B cell (primary cell): ENCODE measurements around the gene RTN4IP1. TPM values are rescaled to one million over a fixed set of nuclear protein-coding genes. Genes with fewer than 3 reads are reported as not detected.
A peak's percentile ranks its signal among the peaks of the same experiment; 100 is the strongest.

Experiments
- ATAC-seq: fragments of 200-7000 bp; cut with Tn5 transposase; one replicate; pipeline ENCODE4 v1.10.0; 2021; ENCODE audit warnings: low read depth, mild to moderate bottlenecking, moderate number of reproducible peaks, moderate library complexity
- CTCF ChIA-PET: fragments of 350-600 bp; sonication (Branson Sonifier 250); formaldehyde crosslinking; loops from one replicate; lab custom pipeline; 2021; ENCODE audit warnings: antibody characterized with exemption, inconsistent platforms; lab: Charles Lee
- POLR2A ChIA-PET: fragments of 350-600 bp; sonication (Branson Sonifier 250); formaldehyde crosslinking; loops from one replicate; lab custom pipeline; 2021; ENCODE audit warnings: antibody characterized with exemption; lab: Charles Lee
- DNase-seq: peaks from one replicate; pipeline ENCODE4 v3.0.0; 2013
- H2AFZ ChIP-seq: 2 replicates; pipeline ENCODE4 v1.6.1; 2012; ENCODE audit warnings: mild to moderate bottlenecking, low read depth, low read length; ENCODE audit not compliant: insufficient read depth, poor library complexity, severe bottlenecking
- H3K27ac ChIP-seq, 2 donors: 1 replicate in 1 of 2; 2 replicates in 1 of 2; pipeline ENCODE4 v1.5.1; 2012 to 2013; ENCODE audit warnings: low read length in 2 of 2, mild to moderate bottlenecking in 2 of 2, moderate library complexity in 1 of 2
- H3K27me3 ChIP-seq, 4 experiments: fragments of 200-600 bp in 1 of 4; sonication (generic) in 1 of 4; replicated peaks in 1 of 4; 1 replicate in 2 of 4; 2 replicates in 2 of 4; pipeline versions ENCODE4 v1.6.1 to v1.7.0; 2013 to 2016; ENCODE audit warnings: low read length in 3 of 4, mild to moderate bottlenecking in 2 of 4, mixed read lengths in 1 of 4, moderate library complexity in 1 of 4; ENCODE audit not compliant: insufficient read depth in 4 of 4, control insufficient read depth in 3 of 4; ENCODE audit errors: control extremely low read depth in 1 of 4
- H3K36me3 ChIP-seq, 2 experiments: replicated peaks in 1 of 2; 1 replicate in 1 of 2; 2 replicates in 1 of 2; pipeline versions ENCODE4 v1.6.1 to v1.7.1; 2013; ENCODE audit warnings: low read length in 1 of 2; ENCODE audit not compliant: insufficient read depth in 2 of 2, control insufficient read depth in 1 of 2; ENCODE audit errors: control extremely low read depth in 1 of 2, extremely low read depth in 1 of 2
- H3K4me1 ChIP-seq, 2 donors: fragments of 200-600 bp in 1 of 2; sonication (generic) in 1 of 2; 1 replicate in 1 of 2; 2 replicates in 1 of 2; pipeline versions ENCODE4 v1.5.1 to v1.6.1; 2013 to 2017; ENCODE audit warnings: low read length in 2 of 2; ENCODE audit not compliant: control insufficient read depth in 2 of 2, insufficient read depth in 2 of 2
- H3K4me2 ChIP-seq: replicated peaks from 2 replicates; pipeline ENCODE3; 2012; ENCODE audit warnings: mild to moderate bottlenecking, low read depth, low read length; ENCODE audit not compliant: poor library complexity, severe bottlenecking
- H3K4me3 ChIP-seq, 5 experiments: fragments of 200-600 bp in 1 of 5; sonication (generic) in 1 of 5; 1 replicate in 3 of 5; 2 replicates in 2 of 5; pipeline versions ENCODE4 v1.5.1 to v1.7.0; 2011 to 2016; ENCODE audit warnings: low read length in 4 of 5, mild to moderate bottlenecking in 4 of 5, low read depth in 2 of 5, control low read depth in 1 of 5, moderate library complexity in 1 of 5; ENCODE audit not compliant: insufficient read depth in 1 of 5; ENCODE audit errors: control extremely low read depth in 1 of 5, extremely low read depth in 1 of 5
- H3K79me2 ChIP-seq: fragments of 200-600 bp; sonication (generic); one replicate; pipeline ENCODE4 v1.6.0; 2016; ENCODE audit warnings: low read length; ENCODE audit not compliant: control insufficient read depth, insufficient read depth
- H3K9ac ChIP-seq: fragments of 200-600 bp; sonication (generic); 2 replicates; pipeline ENCODE4 v1.6.1; 2017; ENCODE audit warnings: mild to moderate bottlenecking, low read length, moderate library complexity
- H3K9me3 ChIP-seq, 3 donors: one replicate each; pipeline versions ENCODE4 v1.6.1 to v1.7.1; 2013; ENCODE audit warnings: low read length in 2 of 3; ENCODE audit not compliant: control insufficient read depth in 2 of 3, insufficient read depth in 1 of 3; ENCODE audit errors: control extremely low read depth in 1 of 3
- H4K20me1 ChIP-seq: 2 replicates; pipeline ENCODE4 v1.6.0; 2012; ENCODE audit warnings: mild to moderate bottlenecking, low read length; ENCODE audit not compliant: insufficient read depth, control insufficient read depth, poor library complexity, severe bottlenecking
- H3K27ac Mint-ChIP-seq: one replicate; pipeline ENCODE4 v1.8.0; 2021; ENCODE audit warnings: mixed read lengths
- H3K27me3 Mint-ChIP-seq: one replicate; pipeline ENCODE4 v1.8.0; 2021; ENCODE audit warnings: mixed read lengths
- H3K4me1 Mint-ChIP-seq: one replicate; pipeline ENCODE4 v1.8.0; 2021; ENCODE audit warnings: mixed read lengths
- H3K4me3 Mint-ChIP-seq: one replicate; pipeline ENCODE4 v1.8.0; 2021; ENCODE audit warnings: mixed read lengths
- H3K9me3 Mint-ChIP-seq: one replicate; pipeline ENCODE4 v1.8.0; 2022; ENCODE audit warnings: mixed read lengths; ENCODE audit not compliant: insufficient read depth
- EZH2 ChIP-seq: IDR thresholded peaks from 2 replicates; pipeline ENCODE4 v1.6.1; 2012; ENCODE audit warnings: borderline replicate concordance, low read depth, mild to moderate bottlenecking, moderate library complexity, low read length; ENCODE audit not compliant: insufficient read depth, poor library complexity, severe bottlenecking
- WGBS: methylation state at CpG from one replicate; pipeline ENCODE4 v1.1.5; 2013; ENCODE audit warnings: missing lambda C conversion rate; ENCODE audit not compliant: insufficient coverage; 5-methylcytosine and 5-hydroxymethylcytosine counted together
- intact Hi-C: fragments of 100-400 bp; cut with micrococcal nuclease; formaldehyde crosslinking; loops from one replicate; pipeline ENCODE4 v1.10.0; 2022
- polyA plus RNA-seq: library from polyadenylated mRNA; depleted of rRNA; stranded (reverse); fragments of >200 nt; gene quantifications from 2 replicates; pipeline ENCODE4 v1.2.3, GENCODE V29; 2012
- total RNA-seq, 2 donors: library from RNA; stranded (reverse); fragments of 120-200 nt in 1 of 2; gene quantifications; 1 replicate in 1 of 2; 2 replicates in 1 of 2; pipeline versions ENCODE4 v1.2.3 to v1.2.4, GENCODE V29; 2013 to 2022
- TF ChIP-seq, protein P1 (sequence below): fragments of 200-600 bp; IDR thresholded peaks from one replicate; pipeline ENCODE4 v1.8.0; 2022; ENCODE audit warnings: antibody characterized with exemption, mild to moderate bottlenecking

RTN4IP1 gene
- total and polyA plus RNA-seq, 2 donors (not counting 1 experiment from before 2014, with no cell fraction given): 9.4 to 12.1 TPM

DNA sequence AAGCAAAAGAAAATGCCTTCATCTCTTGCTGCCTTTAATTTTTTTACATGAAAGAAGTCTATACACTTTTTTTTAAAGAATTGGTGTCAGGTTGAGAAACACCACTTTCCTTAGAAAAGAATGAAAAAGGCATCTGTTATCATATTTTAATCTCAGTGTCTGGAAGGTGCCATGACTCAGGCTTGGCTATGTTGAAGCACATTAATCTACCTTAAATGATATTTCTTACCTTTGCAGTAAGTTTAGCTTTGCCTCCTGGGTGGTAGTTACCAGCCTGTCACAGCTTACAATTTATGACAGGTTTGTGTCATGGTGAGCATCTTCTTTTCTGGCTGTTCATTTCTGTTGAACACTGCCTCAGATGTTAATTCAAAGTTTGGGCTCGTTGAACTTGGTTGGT, 95.3 kb downstream of the RTN4IP1 start:
- no peaks in the 10 kb centered on the region for H3K27me3 Mint-ChIP-seq
- peaks cover 19 to 64% of the 10 kb centered on the region in 2 experiments for H3K36me3 ChIP-seq
- DNase-seq: no peak
- WGBS: no CpG with 5 or more reads among the region's 1 CpG
- no peaks in the 10 kb centered on the region for H3K9me3 ChIP-seq
- H3K27ac ChIP-seq: peak overlapping the region in 1 of 2 donors; percentile 68
- POLR2A ChIA-PET: interaction anchor here (1.0 to 1.2 kb wide), 2 partner anchors 10 to 13 kb away, joined by 3 read pairs; no protein-coding TSS in a partner anchor
- peak overlapping the region; percentile 86 for H3K27ac Mint-ChIP-seq
- H2AFZ ChIP-seq: no peak overlapping the region
- H3K4me2 ChIP-seq: no peak overlapping the region
- peaks cover 36 to 40% of the 10 kb centered on the region in 2 donors for H3K4me1 ChIP-seq
- intact Hi-C loops: no loop called here
- H4K20me1 ChIP-seq: no peaks in the 10 kb centered on the region
- ATAC-seq: no peak
- CTCF ChIA-PET: interaction anchor here (0.8 to 3.3 kb wide), 7 partner anchors 9 to 33 kb away, joined by 3 to 11 read pairs (median 4); no protein-coding TSS in a partner anchor
- no peak overlapping the region for H3K4me3 Mint-ChIP-seq
- TF ChIP-seq, protein P1, sequence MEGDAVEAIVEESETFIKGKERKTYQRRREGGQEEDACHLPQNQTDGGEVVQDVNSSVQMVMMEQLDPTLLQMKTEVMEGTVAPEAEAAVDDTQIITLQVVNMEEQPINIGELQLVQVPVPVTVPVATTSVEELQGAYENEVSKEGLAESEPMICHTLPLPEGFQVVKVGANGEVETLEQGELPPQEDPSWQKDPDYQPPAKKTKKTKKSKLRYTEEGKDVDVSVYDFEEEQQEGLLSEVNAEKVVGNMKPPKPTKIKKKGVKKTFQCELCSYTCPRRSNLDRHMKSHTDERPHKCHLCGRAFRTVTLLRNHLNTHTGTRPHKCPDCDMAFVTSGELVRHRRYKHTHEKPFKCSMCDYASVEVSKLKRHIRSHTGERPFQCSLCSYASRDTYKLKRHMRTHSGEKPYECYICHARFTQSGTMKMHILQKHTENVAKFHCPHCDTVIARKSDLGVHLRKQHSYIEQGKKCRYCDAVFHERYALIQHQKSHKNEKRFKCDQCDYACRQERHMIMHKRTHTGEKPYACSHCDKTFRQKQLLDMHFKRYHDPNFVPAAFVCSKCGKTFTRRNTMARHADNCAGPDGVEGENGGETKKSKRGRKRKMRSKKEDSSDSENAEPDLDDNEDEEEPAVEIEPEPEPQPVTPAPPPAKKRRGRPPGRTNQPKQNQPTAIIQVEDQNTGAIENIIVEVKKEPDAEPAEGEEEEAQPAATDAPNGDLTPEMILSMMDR: no peak
- no peak for TF ChIP-seq EZH2
- H3K9ac ChIP-seq: no peak overlapping the region
- H3K4me1 Mint-ChIP-seq: peaks cover 75% of the 10 kb centered on the region
- peaks cover 42% of the 10 kb centered on the region for H3K79me2 ChIP-seq
- H3K4me3 ChIP-seq: no peak overlapping the region
- H3K27me3 ChIP-seq: no peaks in the 10 kb centered on the region
- no peaks in the 10 kb centered on the region for H3K9me3 Mint-ChIP-seq

DNA sequence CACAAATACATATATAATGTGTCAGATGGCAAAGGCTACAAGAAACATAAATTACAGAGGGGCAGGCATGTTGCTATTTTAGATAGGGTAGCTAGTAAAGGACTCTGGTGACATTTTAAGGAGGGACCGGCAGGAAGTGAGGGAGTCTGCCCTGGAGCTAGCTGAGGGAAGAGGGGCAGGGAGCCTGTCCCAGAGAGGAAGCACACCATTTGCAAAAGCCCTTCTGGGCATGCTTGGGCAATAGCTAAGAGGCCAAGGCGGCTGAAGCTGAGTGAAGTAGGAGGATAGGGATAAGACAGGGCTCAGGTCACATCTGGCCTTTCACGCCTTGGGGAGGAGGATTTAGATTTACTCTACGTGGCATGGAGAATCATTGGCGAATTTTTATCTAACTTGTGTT, 96.2 kb downstream of the RTN4IP1 start:
- no peak for ATAC-seq
- Mint-ChIP-seq H3K27ac (peak overlapping the region; percentile 1), H3K27me3 (no peaks in the 10 kb centered on the region), H3K4me1 (peaks cover 69% of the 10 kb centered on the region), H3K9me3 (no peaks in the 10 kb centered on the region), H3K4me3 (no peak overlapping the region)
- no peaks in the 10 kb centered on the region for H4K20me1 ChIP-seq
- no peak overlapping the region for H2AFZ ChIP-seq
- no peak for TF ChIP-seq EZH2
- TF ChIP-seq, protein P1: no peak
- POLR2A ChIA-PET: no interaction called here
- no peak overlapping the region for H3K4me3 ChIP-seq
- H3K9ac ChIP-seq: no peak overlapping the region
- no peaks in the 10 kb centered on the region for H3K27me3 ChIP-seq
- H3K79me2 ChIP-seq: peaks cover 51% of the 10 kb centered on the region
- intact Hi-C loops: loop anchor here (2.0 kb wide), 1 partner anchor 14 kb away; no protein-coding TSS in a partner anchor
- no peak for DNase-seq
- peaks cover 27 to 30% of the 10 kb centered on the region in 2 donors for H3K4me1 ChIP-seq
- H3K36me3 ChIP-seq: peaks cover 21 to 68% of the 10 kb centered on the region in 2 experiments
- H3K27ac ChIP-seq: peak overlapping the region in 1 of 2 donors; percentile 68
- WGBS: 50% methylated on average over 4 of the region's 5 CpGs
- H3K4me2 ChIP-seq: no peak overlapping the region
- CTCF ChIA-PET: interaction anchor here (3.3 kb wide), 1 partner anchor 21 kb away, joined by 11 read pairs; no protein-coding TSS in a partner anchor
- no peaks in the 10 kb centered on the region for H3K9me3 ChIP-seq
